Ovary (tissue), 9 donors: ENCODE data around the gene FAM149A. TPM values are rescaled to one million over a fixed set of nuclear protein-coding genes. Genes with fewer than 3 reads are reported as not detected.

Experiments used
- DNase-seq, 5 donors: peaks; one replicate each; pipeline ENCODE4 v3.0.0-alpha.2; 2019 to 2020
- H3K27ac ChIP-seq, 2 donors: fragments of 200-600 bp; one replicate each; pipeline versions ENCODE4 v1.5.1 to v1.8.0; 2019 to 2022
- H3K27me3 ChIP-seq: fragments of 200-600 bp; one replicate; pipeline ENCODE4 v1.8.0; 2022
- H3K36me3 ChIP-seq: fragments of 200-600 bp; sonication (generic); one replicate; pipeline ENCODE4 v1.5.1; 2019
- H3K4me1 ChIP-seq: one replicate; pipeline ENCODE4 v1.8.1; 2013; ENCODE audit warnings: mild to moderate bottlenecking, moderate library complexity; ENCODE audit not compliant: insufficient read depth
- H3K4me3 ChIP-seq: fragments of 200-600 bp; sonication (generic); one replicate; pipeline ENCODE4 v1.5.1; 2017
- H3K9me3 ChIP-seq, 2 donors: fragments of 200-600 bp in 1 of 2; sonication (generic) in 1 of 2; one replicate each; pipeline versions ENCODE4 v1.5.1 to v1.8.1; 2013 to 2019; ENCODE audit warnings: mild to moderate bottlenecking in 1 of 2, moderate library complexity in 1 of 2
- EP300 ChIP-seq: sonication (generic); formaldehyde crosslinking; IDR thresholded peaks from one replicate; pipeline ENCODE4 v1.6.1; 2017; ENCODE audit warnings: antibody characterized with exemption
- POLR2A ChIP-seq: fragments of 450-650 bp; IDR thresholded peaks from one replicate; pipeline ENCODE4 v1.6.1; 2017; ENCODE audit warnings: antibody characterized with exemption, mild to moderate bottlenecking, moderate library complexity
- WGBS, 3 donors: extraction: QIAGEN DNeasy Blood & Tissue Kit in 1 of 3; methylation state at CpG; one replicate each; pipeline versions ENCODE4 v1.1.5 to v1.1.7; 2013 to 2017; 5-methylcytosine and 5-hydroxymethylcytosine counted together
- intact Hi-C, 4 donors: fragments of 100-400 bp; cut with DNase I; formaldehyde crosslinking; loops; one replicate each; pipeline versions ENCODE4 v1.11.0 to v1.15.1; 2022 to 2023
- polyA plus RNA-seq, 2 donors: library from polyadenylated mRNA; stranded (reverse); fragments of 200-250 nt in 1 of 2; fragments of 350-450 nt in 1 of 2; fragmentation: Illumina TruSeq in 1 of 2; extraction: RNeasy Lipid Tissue Mini Kit (QIAGEN cat#74804) in 1 of 2; gene quantifications; one replicate each; pipeline ENCODE4 v1.2.3, GENCODE V29; 2013 to 2014
- total RNA-seq, 7 donors: library from RNA; depleted of rRNA in 2 of 7; stranded (reverse); fragments of >200 nt in 2 of 7; fragmentation: NEBNext Ultra II Directional in 3 of 7; extraction: Animal tissue kit (Norgen Biotek cat#: 25700) in 3 of 7; gene quantifications; one replicate each; pipeline versions ENCODE4 v1.1.0 to v1.2.4, GENCODE V29; 2016 to 2023
- TF ChIP-seq, protein P1 (sequence below), 3 donors: fragments of 450-650 bp in 2 of 3; fragments of 200-600 bp in 1 of 3; IDR thresholded peaks; one replicate each; pipeline versions ENCODE4 v1.5.1 to v1.8.0; 2016 to 2022; ENCODE audit warnings: antibody characterized with exemption in 3 of 3, mild to moderate bottlenecking in 1 of 3
- donor health status: DM: no; HTN: no; CAD: no; lungs with moderate emphysema.
- donor health status: DM: no; HTN: no; CAD: no.
- donor health status: Bipolar disorder and iron deficiency.
- donor health status: DM: yes; HTN: yes; CAD: no.
- donor health status: DM: no; HTN: no; CAD: no.
- donor health status: DM: yes; HTN: yes; CAD: no.

The FAM149A gene
- total and polyA plus RNA-seq, 9 donors = 6.4 to 16.1 (median 12.7) TPM

- DNase-seq = peak; percentile 37 to 64 (median 44)
- H3K36me3 ChIP-seq = no peaks in the 10 kb centered on the region
- peaks cover 3% of the 10 kb centered on the region for H3K4me1 ChIP-seq
- H3K27me3 ChIP-seq = no peaks in the 10 kb centered on the region
- TF ChIP-seq, protein P1, sequence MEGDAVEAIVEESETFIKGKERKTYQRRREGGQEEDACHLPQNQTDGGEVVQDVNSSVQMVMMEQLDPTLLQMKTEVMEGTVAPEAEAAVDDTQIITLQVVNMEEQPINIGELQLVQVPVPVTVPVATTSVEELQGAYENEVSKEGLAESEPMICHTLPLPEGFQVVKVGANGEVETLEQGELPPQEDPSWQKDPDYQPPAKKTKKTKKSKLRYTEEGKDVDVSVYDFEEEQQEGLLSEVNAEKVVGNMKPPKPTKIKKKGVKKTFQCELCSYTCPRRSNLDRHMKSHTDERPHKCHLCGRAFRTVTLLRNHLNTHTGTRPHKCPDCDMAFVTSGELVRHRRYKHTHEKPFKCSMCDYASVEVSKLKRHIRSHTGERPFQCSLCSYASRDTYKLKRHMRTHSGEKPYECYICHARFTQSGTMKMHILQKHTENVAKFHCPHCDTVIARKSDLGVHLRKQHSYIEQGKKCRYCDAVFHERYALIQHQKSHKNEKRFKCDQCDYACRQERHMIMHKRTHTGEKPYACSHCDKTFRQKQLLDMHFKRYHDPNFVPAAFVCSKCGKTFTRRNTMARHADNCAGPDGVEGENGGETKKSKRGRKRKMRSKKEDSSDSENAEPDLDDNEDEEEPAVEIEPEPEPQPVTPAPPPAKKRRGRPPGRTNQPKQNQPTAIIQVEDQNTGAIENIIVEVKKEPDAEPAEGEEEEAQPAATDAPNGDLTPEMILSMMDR (IDR thresholded peaks at IDR 0.05) = peak in 2 of 3 donors; percentile 13 to 30
- TF ChIP-seq EP300 = no peak
- peak overlapping the region; percentile 59 for H3K4me3 ChIP-seq
- 35 to 38% (median 35%) methylated on average over 9 of the region's 9 CpGs for WGBS, 3 donors
- H3K27ac ChIP-seq = peak overlapping the region in 1 of 2 donors; percentile 67
- H3K9me3 ChIP-seq = no peaks in the 10 kb centered on the region
- intact Hi-C loops = loop anchor here in 1 of 4 donors (10.0 kb wide), 1 partner anchor 67 kb away; no protein-coding TSS in a partner anchor
Observed at GRCh38 chr4:186067757-186068385, 36.6 kb upstream of the FAM149A start.

- H3K36me3 ChIP-seq = no peaks in the 10 kb centered on the region
- WGBS, 3 donors = 0 to 1% (median 1%) methylated on average over 12 of the region's 12 CpGs
- no peak for DNase-seq
- H3K4me3 ChIP-seq = peak within 1 kb of the TSS; percentile 59
- intact Hi-C loops = loop anchor here in 1 of 4 donors (10.0 kb wide), 1 partner anchor 66 kb away; no protein-coding TSS in a partner anchor
- peak within 1 kb of the TSS in 1 of 2 donors; percentile 67 for H3K27ac ChIP-seq
- TF ChIP-seq, protein P1 (IDR thresholded peaks at IDR 0.05) = no peak
- TF ChIP-seq EP300 (no peak), POLR2A (no peak)
- no peaks in the 10 kb centered on the region for H3K27me3 ChIP-seq
- peaks cover 3% of the 10 kb centered on the region for H3K4me1 ChIP-seq
- H3K9me3 ChIP-seq = no peaks in the 10 kb centered on the region
Observed at GRCh38 chr4:186068581-186069348, 35.7 kb upstream of the FAM149A start, which contains the start of gene TLR3. TSS of gene TLR3 (plus strand) at chr4:186069156. CDS start at chr4:186076620, 7,464 bp downstream.

DNA sequence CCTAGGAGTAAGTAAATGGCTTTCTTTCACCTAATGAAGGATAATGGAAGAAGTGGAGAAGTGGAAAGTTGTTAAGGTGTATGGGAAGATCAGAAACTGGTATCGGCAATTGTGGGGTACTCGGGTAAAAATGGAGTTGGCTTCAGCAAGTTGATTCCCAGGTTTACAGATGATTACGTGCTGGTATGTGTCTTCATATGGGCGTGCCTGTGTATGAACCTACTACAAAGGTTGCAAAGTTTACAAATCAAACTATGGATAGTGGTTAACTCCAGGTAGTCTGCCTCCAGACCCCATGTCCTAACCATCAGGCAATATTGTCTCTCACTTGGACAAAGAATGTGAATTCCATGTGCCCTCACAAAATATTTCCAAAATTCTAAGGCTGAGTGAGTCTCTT lies 34.8 kb upstream of the FAM149A start:
- intact Hi-C loops = loop anchor here in 1 of 4 donors (10.0 kb wide), 1 partner anchor 65 kb away; no protein-coding TSS in a partner anchor
- no peak overlapping the region for H3K27ac ChIP-seq
- H3K4me3 ChIP-seq = peak overlapping the region; percentile 59
- H3K4me1 ChIP-seq = peaks cover 3% of the 10 kb centered on the region
- no peaks in the 10 kb centered on the region for H3K27me3 ChIP-seq
- no peaks in the 10 kb centered on the region for H3K36me3 ChIP-seq
- no peak for TF ChIP-seq EP300
- DNase-seq = no peak
- H3K9me3 ChIP-seq = no peaks in the 10 kb centered on the region
- WGBS, 3 donors = 49 to 60% (median 59%) methylated on average over 4 of the region's 4 CpGs

DNA sequence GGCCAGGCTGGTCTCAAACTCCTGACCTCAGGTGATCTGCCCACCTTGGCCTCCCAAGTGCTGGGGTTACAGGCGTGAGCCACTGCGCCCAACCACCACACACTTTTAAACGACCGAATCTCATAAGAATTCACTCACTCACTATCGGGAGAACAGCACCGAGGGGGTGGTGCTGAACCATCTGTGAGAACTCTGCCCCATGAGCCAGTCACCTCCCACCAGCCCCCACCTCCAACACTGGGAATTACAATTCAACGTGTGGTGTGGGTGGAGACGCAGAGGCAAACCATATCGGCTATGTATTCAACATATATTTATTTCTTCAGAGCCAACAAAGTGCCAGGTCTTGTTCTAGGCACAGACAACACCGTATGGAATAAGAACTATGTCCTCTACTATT lies 32.0 kb upstream of the FAM149A start:
- WGBS, 3 donors = 94 to 98% (median 97%) methylated on average over 10 of the region's 10 CpGs
- H3K27me3 ChIP-seq = no peaks in the 10 kb centered on the region
- H3K27ac ChIP-seq = no peak overlapping the region
- H3K9me3 ChIP-seq = no peaks in the 10 kb centered on the region
- peaks cover 3% of the 10 kb centered on the region for H3K4me1 ChIP-seq
- H3K36me3 ChIP-seq = no peaks in the 10 kb centered on the region
- TF ChIP-seq POLR2A = no peak
- TF ChIP-seq, protein P1 (IDR thresholded peaks at IDR 0.05) = no peak
- no peak for TF ChIP-seq EP300
- intact Hi-C loops = no loop called here
- H3K4me3 ChIP-seq = no peak overlapping the region
- DNase-seq = no peak
